GM23248 (cell line): ENCODE data around the gene LPO. TPM values are rescaled to one million over a fixed set of nuclear protein-coding genes. Genes with fewer than 3 reads are reported as not detected.

Source experiments
- DNase-seq: peaks from one replicate; pipeline ENCODE4 v3.0.0-alpha.2; 2015
- H2AFZ ChIP-seq: fragments of 200-600 bp; sonication (generic); 2 replicates; pipeline ENCODE4 v1.6.1; 2016; ENCODE audit warnings: antibody characterized with exemption
- H3F3A ChIP-seq: fragments of 200-600 bp; sonication (generic); 2 replicates; pipeline ENCODE4 v1.6.1; 2016; ENCODE audit warnings: mild to moderate bottlenecking, antibody characterized with exemption, mixed run types; ENCODE audit not compliant: insufficient read depth
- H3K27ac ChIP-seq: fragments of 200-600 bp; sonication (generic); 2 replicates; pipeline ENCODE4 v1.5.1; 2016; ENCODE audit warnings: mild to moderate bottlenecking
- H3K27me3 ChIP-seq: fragments of 200-600 bp; sonication (generic); replicated peaks from 2 replicates; pipeline ENCODE4 v1.6.1; 2016; ENCODE audit warnings: mild to moderate bottlenecking; ENCODE audit not compliant: insufficient read depth
- H3K36me3 ChIP-seq: fragments of 200-600 bp; sonication (generic); 2 replicates; pipeline ENCODE4 v1.6.1; 2016; ENCODE audit warnings: low read depth, mild to moderate bottlenecking
- H3K4me1 ChIP-seq: fragments of 200-600 bp; sonication (generic); 2 replicates; pipeline ENCODE4 v1.6.1; 2016; ENCODE audit warnings: mild to moderate bottlenecking; ENCODE audit not compliant: insufficient read depth
- H3K4me2 ChIP-seq: fragments of 200-600 bp; sonication (generic); one replicate; pipeline ENCODE4 v1.6.1; 2016; ENCODE audit warnings: mild to moderate bottlenecking; ENCODE audit not compliant: unreplicated experiment
- H3K4me3 ChIP-seq: fragments of 200-600 bp; sonication (generic); 2 replicates; pipeline ENCODE4 v1.5.1; 2016; ENCODE audit warnings: mild to moderate bottlenecking
- H3K79me2 ChIP-seq: fragments of 200-600 bp; sonication (generic); 2 replicates; pipeline ENCODE4 v1.6.1; 2016; ENCODE audit warnings: mild to moderate bottlenecking; ENCODE audit not compliant: insufficient read depth
- H3K9ac ChIP-seq: fragments of 200-600 bp; sonication (generic); 2 replicates; pipeline ENCODE4 v1.6.1; 2016; ENCODE audit warnings: mild to moderate bottlenecking
- H3K9me2 ChIP-seq: fragments of 200-600 bp; sonication (generic); 2 replicates; pipeline ENCODE4 v1.6.1; 2016; ENCODE audit warnings: mixed run types, mild to moderate bottlenecking, moderate library complexity; ENCODE audit not compliant: insufficient read depth
- H3K9me3 ChIP-seq: fragments of 200-600 bp; sonication (generic); one replicate; pipeline ENCODE4 v1.6.1; 2017; ENCODE audit warnings: low read depth
- H4K20me1 ChIP-seq: fragments of 200-600 bp; sonication (generic); 2 replicates; pipeline ENCODE4 v1.6.0; 2016; ENCODE audit not compliant: insufficient read depth
- EZH2 ChIP-seq: fragments of 200-600 bp; sonication (generic); IDR thresholded peaks from 2 replicates; pipeline ENCODE4 v1.6.1; 2018; ENCODE audit warnings: antibody characterized with exemption, mild to moderate bottlenecking; ENCODE audit not compliant: insufficient read depth, poor library complexity, severe bottlenecking
- EZH2phosphoT487 ChIP-seq: fragments of 200-600 bp; sonication (generic); IDR thresholded peaks from 2 replicates; pipeline ENCODE4 v1.6.1; 2018; ENCODE audit warnings: antibody characterized with exemption, moderate library complexity, mild to moderate bottlenecking, low read depth; ENCODE audit not compliant: insufficient read depth
- WGBS, 2 experiments: methylation state at CpG; one replicate each; pipeline ENCODE4 v1.1.6; 2015 to 2017; ENCODE audit warnings: low lambda C conversion rate in 2 of 2, low coverage in 1 of 2; ENCODE audit errors: missing lambda C conversion rate in 2 of 2; 5-methylcytosine and 5-hydroxymethylcytosine counted together
- in situ Hi-C: fragments of 300-500 bp; cut with MboI; formaldehyde crosslinking; loops from 2 replicates; pipeline ENCODE4 v1.15.0; 2020
- polyA plus RNA-seq: library from polyadenylated mRNA; unstranded; fragments of >200 nt; fragmentation: Nextera tagmentation; extraction: Ambion mirVana; gene quantifications from 2 replicates; pipeline ENCODE4 v1.2.1, GENCODE V29; 2016
- total RNA-seq: library from RNA; depleted of rRNA; stranded (reverse); fragments of >200 nt; shearing (Covaris generic); gene quantifications from 2 replicates; pipeline ENCODE4 v1.2.3, GENCODE V29; 2014

The LPO gene
- total and polyA plus RNA-seq, 2 experiments from 2014 or later = 0.11 TPM; not detected in 1

- Histone ChIP-seq H3K36me3 (no peaks in the 10 kb centered on the region), H3K27ac (no peak overlapping the region), H4K20me1 (no peaks in the 10 kb centered on the region), H3K9me3 (no peaks in the 10 kb centered on the region), H3K79me2 (no peaks in the 10 kb centered on the region), H2AFZ (no peak overlapping the region), H3F3A (no peaks in the 10 kb centered on the region), H3K27me3 (no peaks in the 10 kb centered on the region), H3K9ac (no peak overlapping the region), H3K4me3 (no peak overlapping the region), H3K4me2 (no peak overlapping the region), H3K9me2 (no peaks in the 10 kb centered on the region), H3K4me1 (no peaks in the 10 kb centered on the region)
- no peak for TF ChIP-seq EZH2
- in situ Hi-C loops = no loop called here
- DNase-seq = no peak
- WGBS, 2 experiments = 79 to 82% methylated on average over 5 of the region's 5 CpGs
Observed at GRCh38 chr17:58210922-58211321, 27.5 kb upstream of the LPO start.

GRCh38 chr17:58215685-58216084 is 22.7 kb upstream of the LPO start:
- Histone ChIP-seq H3K4me2 (no peak overlapping the region), H3K9ac (no peak overlapping the region), H3K4me3 (no peak overlapping the region), H3K9me2 (no peaks in the 10 kb centered on the region), H2AFZ (no peak overlapping the region), H3K27ac (no peak overlapping the region), H3K9me3 (no peaks in the 10 kb centered on the region), H4K20me1 (no peaks in the 10 kb centered on the region), H3K79me2 (no peaks in the 10 kb centered on the region), H3K27me3 (no peaks in the 10 kb centered on the region), H3K4me1 (peaks cover 9% of the 10 kb centered on the region; the same call in 1 of the 2 replicates), H3F3A (0 out of 2 replicates have a peak, but pooled peaks cover 4% of the 10 kb centered on the region), H3K36me3 (no peaks in the 10 kb centered on the region)
- TF ChIP-seq EZH2 (no peak), EZH2phosphoT487 (no peak)
- no peak for DNase-seq
- in situ Hi-C loops = no loop called here

GRCh38 chr17:58217766-58218165 is 20.6 kb upstream of the LPO start:
- Histone ChIP-seq H3K27me3 (no peaks in the 10 kb centered on the region), H3K4me1 (peaks cover 9% of the 10 kb centered on the region; the same call in 1 of the 2 replicates), H3K27ac (no peak overlapping the region), H4K20me1 (no peaks in the 10 kb centered on the region), H3K9me3 (no peaks in the 10 kb centered on the region), H2AFZ (no peak overlapping the region), H3K9ac (no peak overlapping the region), H3K4me3 (no peak overlapping the region), H3K4me2 (no peak overlapping the region), H3K9me2 (no peaks in the 10 kb centered on the region), H3K79me2 (no peaks in the 10 kb centered on the region), H3F3A (0 out of 2 replicates have a peak, but pooled peaks cover 4% of the 10 kb centered on the region), H3K36me3 (no peaks in the 10 kb centered on the region)
- in situ Hi-C loops = no loop called here
- no peak for DNase-seq
- 88 to 91% methylated on average over 3 of the region's 3 CpGs for WGBS, 2 experiments
- TF ChIP-seq EZH2phosphoT487 (no peak), EZH2 (no peak)

GRCh38 chr17:58219007-58219788 is 19.2 kb upstream of the LPO start, which contains the start of gene MKS1:
MKS1 (minus strand) TSS chr17:58219255; CDS start chr17:58219230, 25 bp downstream.
- H3K27ac ChIP-seq = peak within 1 kb of the TSS; percentile 42
- peaks cover 4% of the 10 kb centered on the region; the same call in 1 of the 2 replicates for H3F3A ChIP-seq
- H4K20me1 ChIP-seq = no peaks in the 10 kb centered on the region
- H3K9me3 ChIP-seq = no peaks in the 10 kb centered on the region
- no peaks in the 10 kb centered on the region for H3K36me3 ChIP-seq
- peak; percentile 97 for DNase-seq
- H2AFZ ChIP-seq = peak within 1 kb of the TSS; percentile 99
- H3K4me1 ChIP-seq = peaks cover 12% of the 10 kb centered on the region
- in situ Hi-C loops = no loop called here
- no peaks in the 10 kb centered on the region for H3K9me2 ChIP-seq
- 2 to 3% methylated on average over 47 to 54 of the region's 56 CpGs for WGBS, 2 experiments
- H3K27me3 ChIP-seq = no peaks in the 10 kb centered on the region
- H3K4me3 ChIP-seq = peak within 1 kb of the TSS; percentile 86
- H3K9ac ChIP-seq = peak within 1 kb of the TSS; percentile 84
- H3K4me2 ChIP-seq = peak within 1 kb of the TSS; percentile 96
- no peaks in the 10 kb centered on the region for H3K79me2 ChIP-seq
- TF ChIP-seq EZH2phosphoT487 (no peak), EZH2 (no peak)
